ENCODE results near the gene KCNQ1. TPM values are rescaled to one million over a fixed set of nuclear protein-coding genes. Genes with fewer than 3 reads are reported as not detected.

The KCNQ1 gene
- total and polyA plus RNA-seq, 2 of the 13 experiments (the other 11 are each of a cell fraction or from before 2014, with no cell fraction given) = 0.02 to 0.08 TPM

DNA sequence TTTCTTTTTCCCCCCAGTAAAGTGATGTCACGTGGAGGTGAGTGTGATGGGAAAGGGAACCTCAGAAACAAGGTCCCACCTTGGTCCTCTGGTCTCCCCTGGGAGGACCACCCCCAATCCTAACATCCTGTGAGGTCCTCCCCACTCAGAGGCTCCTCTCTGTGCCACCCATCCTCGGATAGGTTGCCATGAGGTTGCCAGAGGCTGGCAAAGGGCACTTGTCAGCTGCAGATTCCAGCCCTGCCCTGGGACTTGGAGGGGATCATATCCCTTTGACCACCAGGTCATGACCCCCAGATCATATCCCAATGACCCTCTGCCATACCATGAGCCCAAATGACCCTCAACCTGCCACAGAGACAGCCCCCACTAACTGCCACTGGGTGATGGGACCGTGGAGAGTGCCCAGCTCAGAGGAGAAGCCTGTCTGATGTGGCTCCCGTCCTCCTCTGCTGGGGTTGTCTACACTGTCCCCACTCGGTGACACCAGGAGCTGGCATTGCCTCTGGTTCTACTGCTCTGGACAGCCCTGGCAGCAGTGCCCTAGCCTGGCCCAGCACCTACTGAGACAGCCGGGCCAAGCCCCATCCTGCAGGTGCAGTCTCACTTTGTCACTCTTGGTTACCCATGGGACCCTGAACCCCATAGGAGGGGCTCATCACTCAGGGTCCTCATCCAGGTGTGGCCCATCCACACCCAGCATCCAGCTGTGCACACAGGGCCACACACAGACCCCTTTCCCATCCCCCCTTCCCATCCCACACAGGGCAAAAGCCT is 345.2 kb downstream of the KCNQ1 start:
- ATAC-seq = no peak
- no peak for DNase-seq (ENCODE audit: low spot score)
- 36% methylated on average over 3 of the region's 6 CpGs for WGBS (ENCODE audit: low lambda C conversion rate)
- no TSS peak for BruUV-seq (replicated peaks)
- Histone ChIP-seq H3K79me2 (ENCODE audit: insufficient read depth, low read length) (no peaks in the 10 kb centered on the region), H3K4me1 (ENCODE audit: insufficient read depth, low read length) (peaks cover 25% of the 10 kb centered on the region), H3K36me3 (replicated peaks in 1 of 2; ENCODE audit: control insufficient read depth in 1 of 2, insufficient read depth in 2 of 2, low read length in 2 of 2) (no peaks in the 10 kb centered on the region), H2AFZ (ENCODE audit: low read length) (no peak overlapping the region), H3K27me3 (ENCODE audit: control insufficient read depth in 1 of 2, insufficient read depth in 2 of 2, low read length in 2 of 2) (peaks cover 22 to 53% of the 10 kb centered on the region in 2 experiments), H3K4me3 (replicated peaks in 1 of 3; ENCODE audit: insufficient read depth in 1 of 3, low read depth in 2 of 3, low read length in 3 of 3) (no peak overlapping the region), H3K4me2 (ENCODE audit: low read depth, low read length) (no peak overlapping the region), H3K9me3 (ENCODE audit: low read length) (no peaks in the 10 kb centered on the region), H3K9ac (ENCODE audit: insufficient read depth, low read depth, low read length) (no peak overlapping the region), H4K20me1 (ENCODE audit: insufficient read depth, low read length) (0 out of 2 replicates have a peak, but pooled peaks cover 2% of the 10 kb centered on the region), H3K27ac (ENCODE audit: extremely low read length, insufficient read depth, low read length) (no peak overlapping the region)
- ChIA-PET CTCF (ENCODE audit: low intra/inter-chr PET ratio, low total read pairs) (no interaction called here), POLR2A (no interaction called here)
- no peak for TF ChIP-seq SALL1 (CRISPR knock-in tag; IDR thresholded peaks at IDR 0.05)
- intact Hi-C loops (cut with micrococcal nuclease; ENCODE audit: unreplicated experiment) (no loop called here), in situ Hi-C loops (cut with HindIII; ENCODE audit: extremely low pct_ligation_motif_present, low pct_unique_long_range_greater_than_20kb) (no loop called here)
- no peak for FAIRE-seq

DNA sequence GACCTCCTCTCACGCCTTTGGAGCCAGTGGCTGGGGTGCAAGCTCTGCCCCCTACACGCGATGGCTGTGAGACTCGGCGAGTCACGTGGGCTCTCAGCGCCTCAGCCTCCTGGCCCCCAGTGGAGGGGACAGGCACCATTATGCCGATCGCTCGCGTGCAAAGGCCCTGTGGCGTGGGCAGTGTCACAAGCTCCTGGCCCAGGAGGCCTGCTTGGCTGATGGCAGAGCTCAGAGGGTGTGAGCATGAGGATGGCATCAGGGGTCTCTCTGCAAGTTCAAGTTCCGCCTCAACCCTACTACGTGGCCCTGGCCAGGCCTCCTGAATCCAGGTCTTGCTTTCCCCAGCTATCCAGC is 345.7 kb downstream of the KCNQ1 start:
- FAIRE-seq (no peak), DNase-seq (ENCODE audit: low spot score) (no peak), ATAC-seq (no peak)
- no peaks in the 10 kb centered on the region for H3K9me3 ChIP-seq (ENCODE audit: low read length)
- in situ Hi-C loops (cut with HindIII; ENCODE audit: extremely low pct_ligation_motif_present, low pct_unique_long_range_greater_than_20kb) (no loop called here), intact Hi-C loops (cut with micrococcal nuclease; ENCODE audit: unreplicated experiment) (no loop called here)
- no TSS peak for BruUV-seq (replicated peaks)
- WGBS (ENCODE audit: low lambda C conversion rate) = 71% methylated on average over 13 of the region's 14 CpGs
- no peak overlapping the region for H2AFZ ChIP-seq (ENCODE audit: low read length)
- no peak overlapping the region for H3K4me3 ChIP-seq (replicated peaks in 1 of 3; ENCODE audit: insufficient read depth in 1 of 3, low read depth in 2 of 3, low read length in 3 of 3)
- H3K27ac ChIP-seq (ENCODE audit: extremely low read length, insufficient read depth, low read length) = no peak overlapping the region
- H3K9ac ChIP-seq (ENCODE audit: insufficient read depth, low read depth, low read length) = no peak overlapping the region
- H3K4me2 ChIP-seq (ENCODE audit: low read depth, low read length) = no peak overlapping the region
- H3K79me2 ChIP-seq (ENCODE audit: insufficient read depth, low read length) = no peaks in the 10 kb centered on the region
- H3K4me1 ChIP-seq (ENCODE audit: insufficient read depth, low read length) = peaks cover 25% of the 10 kb centered on the region
- H3K27me3 ChIP-seq (ENCODE audit: control insufficient read depth in 1 of 2, insufficient read depth in 2 of 2, low read length in 2 of 2) = peaks cover 22 to 57% of the 10 kb centered on the region in 2 experiments
- POLR2A ChIA-PET = no interaction called here
- CTCF ChIA-PET (ENCODE audit: low intra/inter-chr PET ratio, low total read pairs) = no interaction called here
- no peaks in the 10 kb centered on the region for H3K36me3 ChIP-seq (replicated peaks in 1 of 2; ENCODE audit: control insufficient read depth in 1 of 2, insufficient read depth in 2 of 2, low read length in 2 of 2)
- H4K20me1 ChIP-seq (ENCODE audit: insufficient read depth, low read length) = 0 out of 2 replicates have a peak, but pooled peaks cover 2% of the 10 kb centered on the region
- TF ChIP-seq ZNF468 (CRISPR knock-in tag; IDR thresholded peaks at IDR 0.05) (no peak), RARG (CRISPR knock-in tag; IDR thresholded peaks at IDR 0.05; ENCODE audit: low read depth) (no peak), RNF2 (conservative IDR thresholded peaks at IDR 0.05; ENCODE audit: low read depth) (no peak), KLF9 (CRISPR knock-in tag; IDR thresholded peaks at IDR 0.05; ENCODE audit: low read depth) (no peak), KLF16 (CRISPR knock-in tag; IDR thresholded peaks at IDR 0.05) (no peak), PHF8 (CRISPR knock-in tag; IDR thresholded peaks at IDR 0.05) (no peak), CENPT (CRISPR knock-in tag; IDR thresholded peaks at IDR 0.05; ENCODE audit: low read depth) (no peak), ZNF768 (CRISPR knock-in tag; IDR thresholded peaks at IDR 0.05) (no peak), ARNTL (CRISPR knock-in tag; IDR thresholded peaks at IDR 0.05) (no peak), ZNF678 (CRISPR knock-in tag; IDR thresholded peaks at IDR 0.05) (no peak)
- TF ChIP-seq, protein P1, sequence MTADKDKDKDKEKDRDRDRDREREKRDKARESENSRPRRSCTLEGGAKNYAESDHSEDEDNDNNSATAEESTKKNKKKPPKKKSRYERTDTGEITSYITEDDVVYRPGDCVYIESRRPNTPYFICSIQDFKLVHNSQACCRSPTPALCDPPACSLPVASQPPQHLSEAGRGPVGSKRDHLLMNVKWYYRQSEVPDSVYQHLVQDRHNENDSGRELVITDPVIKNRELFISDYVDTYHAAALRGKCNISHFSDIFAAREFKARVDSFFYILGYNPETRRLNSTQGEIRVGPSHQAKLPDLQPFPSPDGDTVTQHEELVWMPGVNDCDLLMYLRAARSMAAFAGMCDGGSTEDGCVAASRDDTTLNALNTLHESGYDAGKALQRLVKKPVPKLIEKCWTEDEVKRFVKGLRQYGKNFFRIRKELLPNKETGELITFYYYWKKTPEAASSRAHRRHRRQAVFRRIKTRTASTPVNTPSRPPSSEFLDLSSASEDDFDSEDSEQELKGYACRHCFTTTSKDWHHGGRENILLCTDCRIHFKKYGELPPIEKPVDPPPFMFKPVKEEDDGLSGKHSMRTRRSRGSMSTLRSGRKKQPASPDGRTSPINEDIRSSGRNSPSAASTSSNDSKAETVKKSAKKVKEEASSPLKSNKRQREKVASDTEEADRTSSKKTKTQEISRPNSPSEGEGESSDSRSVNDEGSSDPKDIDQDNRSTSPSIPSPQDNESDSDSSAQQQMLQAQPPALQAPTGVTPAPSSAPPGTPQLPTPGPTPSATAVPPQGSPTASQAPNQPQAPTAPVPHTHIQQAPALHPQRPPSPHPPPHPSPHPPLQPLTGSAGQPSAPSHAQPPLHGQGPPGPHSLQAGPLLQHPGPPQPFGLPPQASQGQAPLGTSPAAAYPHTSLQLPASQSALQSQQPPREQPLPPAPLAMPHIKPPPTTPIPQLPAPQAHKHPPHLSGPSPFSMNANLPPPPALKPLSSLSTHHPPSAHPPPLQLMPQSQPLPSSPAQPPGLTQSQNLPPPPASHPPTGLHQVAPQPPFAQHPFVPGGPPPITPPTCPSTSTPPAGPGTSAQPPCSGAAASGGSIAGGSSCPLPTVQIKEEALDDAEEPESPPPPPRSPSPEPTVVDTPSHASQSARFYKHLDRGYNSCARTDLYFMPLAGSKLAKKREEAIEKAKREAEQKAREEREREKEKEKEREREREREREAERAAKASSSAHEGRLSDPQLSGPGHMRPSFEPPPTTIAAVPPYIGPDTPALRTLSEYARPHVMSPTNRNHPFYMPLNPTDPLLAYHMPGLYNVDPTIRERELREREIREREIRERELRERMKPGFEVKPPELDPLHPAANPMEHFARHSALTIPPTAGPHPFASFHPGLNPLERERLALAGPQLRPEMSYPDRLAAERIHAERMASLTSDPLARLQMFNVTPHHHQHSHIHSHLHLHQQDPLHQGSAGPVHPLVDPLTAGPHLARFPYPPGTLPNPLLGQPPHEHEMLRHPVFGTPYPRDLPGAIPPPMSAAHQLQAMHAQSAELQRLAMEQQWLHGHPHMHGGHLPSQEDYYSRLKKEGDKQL (CRISPR knock-in tag; IDR thresholded peaks at IDR 0.05; ENCODE audit: low read depth) = no peak
- TF ChIP-seq, protein P2, sequence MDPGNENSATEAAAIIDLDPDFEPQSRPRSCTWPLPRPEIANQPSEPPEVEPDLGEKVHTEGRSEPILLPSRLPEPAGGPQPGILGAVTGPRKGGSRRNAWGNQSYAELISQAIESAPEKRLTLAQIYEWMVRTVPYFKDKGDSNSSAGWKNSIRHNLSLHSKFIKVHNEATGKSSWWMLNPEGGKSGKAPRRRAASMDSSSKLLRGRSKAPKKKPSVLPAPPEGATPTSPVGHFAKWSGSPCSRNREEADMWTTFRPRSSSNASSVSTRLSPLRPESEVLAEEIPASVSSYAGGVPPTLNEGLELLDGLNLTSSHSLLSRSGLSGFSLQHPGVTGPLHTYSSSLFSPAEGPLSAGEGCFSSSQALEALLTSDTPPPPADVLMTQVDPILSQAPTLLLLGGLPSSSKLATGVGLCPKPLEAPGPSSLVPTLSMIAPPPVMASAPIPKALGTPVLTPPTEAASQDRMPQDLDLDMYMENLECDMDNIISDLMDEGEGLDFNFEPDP (CRISPR knock-in tag; conservative IDR thresholded peaks at IDR 0.05) = no peak

All from HepG2 (cell line).